ENCODE results near the gene APOL1. TPM values are rescaled to one million over a fixed set of nuclear protein-coding genes. Genes with fewer than 3 reads are reported as not detected.
"Not testable (repeated sequence)": the region's sequence is repeated elsewhere in the genome, so short reads cannot be mapped to it uniquely, and the experiment has no call there.

The APOL1 gene, protein sequence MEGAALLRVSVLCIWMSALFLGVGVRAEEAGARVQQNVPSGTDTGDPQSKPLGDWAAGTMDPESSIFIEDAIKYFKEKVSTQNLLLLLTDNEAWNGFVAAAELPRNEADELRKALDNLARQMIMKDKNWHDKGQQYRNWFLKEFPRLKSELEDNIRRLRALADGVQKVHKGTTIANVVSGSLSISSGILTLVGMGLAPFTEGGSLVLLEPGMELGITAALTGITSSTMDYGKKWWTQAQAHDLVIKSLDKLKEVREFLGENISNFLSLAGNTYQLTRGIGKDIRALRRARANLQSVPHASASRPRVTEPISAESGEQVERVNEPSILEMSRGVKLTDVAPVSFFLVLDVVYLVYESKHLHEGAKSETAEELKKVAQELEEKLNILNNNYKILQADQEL
- not detected for polyA plus RNA-seq (2013, experiment 1 of 2)
- not detected for polyA plus RNA-seq (2013, experiment 2 of 2)

DNA sequence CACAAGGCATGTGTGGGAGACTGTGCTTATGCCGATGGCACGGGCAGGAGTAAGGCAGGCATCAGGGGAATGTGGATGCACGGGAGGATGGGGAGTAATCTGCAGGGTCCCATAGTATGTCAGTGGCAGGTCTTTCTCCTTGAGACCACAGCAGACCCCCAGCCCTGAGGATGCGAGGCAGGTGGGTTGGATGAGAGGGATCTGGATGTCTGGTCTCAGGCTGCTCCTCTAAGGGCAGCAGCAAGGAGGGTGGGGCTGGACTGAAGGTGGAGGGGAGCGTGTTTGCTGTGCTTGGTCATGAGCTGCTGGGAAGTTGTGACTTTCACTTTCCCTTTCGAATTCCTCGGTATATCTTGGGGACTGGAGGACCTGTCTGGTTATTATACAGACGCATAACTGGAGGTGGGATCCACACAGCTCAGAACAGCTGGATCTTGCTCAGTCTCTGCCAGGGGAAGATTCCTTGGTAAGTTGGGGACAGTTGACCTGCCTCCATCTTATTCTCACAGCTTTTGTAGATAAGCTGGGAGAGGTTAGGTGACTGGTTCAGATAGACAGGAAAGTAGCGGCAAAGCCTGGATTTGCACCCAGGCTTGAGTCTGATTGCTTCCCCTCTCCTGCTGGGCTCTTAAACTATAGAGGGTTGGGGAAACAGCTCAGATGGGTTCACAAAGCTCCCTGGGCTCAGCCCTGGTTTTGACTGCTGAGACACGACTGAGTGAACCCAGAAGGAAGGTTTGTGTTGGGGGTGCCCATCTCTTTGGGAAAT is at the start of gene APOL1:
APOL1 (plus strand) TSS at position 380 of the 769 bp plus-strand sequence. CDS start 1,823 bp downstream, outside the sequence.
- Histone ChIP-seq H3K27ac (ENCODE audit: low read depth, low read length, severe bottlenecking) (no peak within 1 kb of the TSS), H3K4me3 (ENCODE audit: extremely low read depth, insufficient read depth, low read length, poor library complexity, severe bottlenecking) (no peak within 1 kb of the TSS), H3K4me1 (ENCODE audit: control insufficient read depth, insufficient read depth, low read length, poor library complexity, severe bottlenecking) (no peaks in the 10 kb centered on the region), H3K36me3 (ENCODE audit: control insufficient read depth, insufficient read depth, low read length) (no peaks in the 10 kb centered on the region), H3K9me3 (ENCODE audit: control insufficient read depth, low read length) (no peaks in the 10 kb centered on the region)
- WGBS, 2 experiments (ENCODE audit: insufficient coverage in 2 of 2): 88 to 95% methylated on average over 9 to 10 of the region's 10 CpGs

- not testable (repeated sequence) for H3K9me3 ChIP-seq (ENCODE audit: control insufficient read depth, low read length); H3K36me3 ChIP-seq (ENCODE audit: control insufficient read depth, insufficient read depth, low read length); H3K4me3 ChIP-seq (ENCODE audit: extremely low read depth, insufficient read depth, low read length, poor library complexity, severe bottlenecking); H3K27ac ChIP-seq (ENCODE audit: low read depth, low read length, severe bottlenecking); H3K4me1 ChIP-seq (ENCODE audit: control insufficient read depth, insufficient read depth, low read length, poor library complexity, severe bottlenecking)
- 81 to 88% methylated on average over 6 of the region's 7 CpGs for WGBS, 2 experiments (ENCODE audit: insufficient coverage in 2 of 2)
Observed at GRCh38 chr22:36203441-36203840, 49.5 kb upstream of the APOL1 start.

DNA sequence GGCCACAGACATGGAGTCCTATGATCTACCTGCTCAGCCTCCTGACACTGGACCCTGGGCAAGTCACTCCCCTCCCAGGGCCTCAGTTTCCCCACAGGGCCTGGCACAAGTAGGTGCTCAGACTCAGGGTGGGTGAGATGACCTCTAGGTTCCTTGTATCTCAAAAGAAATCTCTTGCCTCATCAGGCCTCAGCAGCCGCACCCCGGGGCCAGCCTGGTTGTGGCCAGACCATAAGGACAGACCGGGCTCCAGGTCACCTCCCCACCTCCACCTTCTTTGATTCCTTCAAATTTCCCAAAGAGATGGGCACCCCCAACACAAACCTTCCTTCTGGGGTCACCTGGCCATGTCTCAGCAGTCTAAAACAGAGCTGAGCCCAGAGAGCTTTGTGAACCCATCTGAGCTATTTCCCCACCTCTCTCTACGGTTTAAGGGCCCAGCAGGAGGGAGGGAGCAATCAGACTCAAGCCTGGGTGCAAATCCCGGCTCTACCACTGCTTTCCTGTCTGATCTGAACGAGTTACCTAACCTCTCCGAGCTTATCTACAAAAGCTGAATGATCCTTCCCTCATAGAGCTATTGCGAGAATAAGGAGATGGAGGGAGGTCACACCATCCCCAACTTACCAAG is 48.8 kb upstream of the APOL1 start:
- Histone ChIP-seq H3K27ac (ENCODE audit: low read depth, low read length, severe bottlenecking) (no peak overlapping the region), H3K36me3 (ENCODE audit: control insufficient read depth, insufficient read depth, low read length) (no peaks in the 10 kb centered on the region), H3K4me3 (ENCODE audit: extremely low read depth, insufficient read depth, low read length, poor library complexity, severe bottlenecking) (no peak overlapping the region), H3K9me3 (ENCODE audit: control insufficient read depth, low read length) (peaks cover 5% of the 10 kb centered on the region), H3K4me1 (ENCODE audit: control insufficient read depth, insufficient read depth, low read length, poor library complexity, severe bottlenecking) (no peaks in the 10 kb centered on the region)
- WGBS, 2 experiments (ENCODE audit: insufficient coverage in 2 of 2): 84 to 93% methylated on average over 3 to 4 of the region's 8 CpGs

DNA sequence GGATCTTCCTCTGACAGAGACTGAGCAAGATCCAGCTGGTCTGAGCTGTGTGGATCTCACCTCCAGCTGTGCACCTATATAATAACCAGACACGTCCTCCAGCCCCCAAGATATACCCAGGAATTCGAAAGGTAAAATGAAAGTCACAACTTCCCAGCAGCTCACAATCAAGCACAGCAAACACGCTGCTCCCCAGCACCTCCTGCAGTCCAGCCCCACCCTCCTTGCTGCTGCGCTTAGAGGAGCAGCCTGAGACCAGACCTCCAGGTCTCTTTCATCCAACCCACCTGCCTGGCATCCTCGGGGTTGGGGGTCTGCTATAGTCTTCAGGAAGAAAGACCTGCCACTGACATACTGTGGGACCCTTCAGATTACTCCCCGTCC is 48.3 kb upstream of the APOL1 start:
- Histone ChIP-seq H3K4me3 (ENCODE audit: extremely low read depth, insufficient read depth, low read length, poor library complexity, severe bottlenecking) (no peak overlapping the region), H3K27ac (ENCODE audit: low read depth, low read length, severe bottlenecking) (no peak overlapping the region), H3K36me3 (ENCODE audit: control insufficient read depth, insufficient read depth, low read length) (no peaks in the 10 kb centered on the region), H3K9me3 (ENCODE audit: control insufficient read depth, low read length) (peaks cover 7% of the 10 kb centered on the region), H3K4me1 (ENCODE audit: control insufficient read depth, insufficient read depth, low read length, poor library complexity, severe bottlenecking) (no peaks in the 10 kb centered on the region)
- 58 to 76% methylated on average over 5 of the region's 6 CpGs for WGBS, 2 experiments (ENCODE audit: insufficient coverage in 2 of 2)

- H3K27ac ChIP-seq (ENCODE audit: low read depth, low read length, severe bottlenecking); H3K36me3 ChIP-seq (ENCODE audit: control insufficient read depth, insufficient read depth, low read length); H3K4me1 ChIP-seq (ENCODE audit: control insufficient read depth, insufficient read depth, low read length, poor library complexity, severe bottlenecking); H3K4me3 ChIP-seq (ENCODE audit: extremely low read depth, insufficient read depth, low read length, poor library complexity, severe bottlenecking); H3K9me3 ChIP-seq (ENCODE audit: control insufficient read depth, low read length): not testable (repeated sequence)
- WGBS, 2 experiments (ENCODE audit: insufficient coverage in 2 of 2): 65 to 83% methylated on average over 2 to 3 of the region's 5 CpGs
Observed at GRCh38 chr22:36205573-36205972, 47.4 kb upstream of the APOL1 start.

DNA sequence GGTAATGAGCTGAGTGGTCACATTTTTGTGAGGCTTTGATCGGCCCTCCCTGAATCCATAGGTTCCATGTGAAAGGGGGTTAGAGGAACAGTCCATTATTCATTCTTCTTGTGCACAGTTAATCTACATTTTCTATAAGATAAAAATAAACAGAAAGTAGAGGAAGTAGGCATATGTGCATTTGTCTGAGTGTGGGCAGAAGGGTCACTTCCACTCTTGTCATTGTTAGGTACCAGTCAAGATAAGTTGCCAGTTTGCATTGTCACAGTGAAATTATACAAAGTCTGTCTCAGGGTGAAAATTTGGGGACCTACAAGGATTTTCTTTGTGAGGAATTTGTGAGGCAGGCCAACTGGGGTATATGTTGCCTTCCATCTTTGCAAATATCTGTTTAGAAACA is 46.7 kb upstream of the APOL1 start:
- no peak overlapping the region for H3K27ac ChIP-seq (ENCODE audit: low read depth, low read length, severe bottlenecking)
- H3K4me3 ChIP-seq (ENCODE audit: extremely low read depth, insufficient read depth, low read length, poor library complexity, severe bottlenecking): no peak overlapping the region
- WGBS, 2 experiments (ENCODE audit: insufficient coverage in 2 of 2): no CpG with 5 or more reads among the region's 1 CpG
- H3K4me1 ChIP-seq (ENCODE audit: control insufficient read depth, insufficient read depth, low read length, poor library complexity, severe bottlenecking): no peaks in the 10 kb centered on the region
- peaks cover 7% of the 10 kb centered on the region for H3K9me3 ChIP-seq (ENCODE audit: control insufficient read depth, low read length)
- no peaks in the 10 kb centered on the region for H3K36me3 ChIP-seq (ENCODE audit: control insufficient read depth, insufficient read depth, low read length)

GRCh38 chr22:36208162-36208765 is 44.7 kb upstream of the APOL1 start:
- WGBS, 2 experiments (ENCODE audit: insufficient coverage in 2 of 2): 60% methylated on average over 1 of the region's 1 CpG; no CpG with 5 or more reads in 1 of the 2 experiments
- peaks cover 7% of the 10 kb centered on the region for H3K9me3 ChIP-seq (ENCODE audit: control insufficient read depth, low read length)
- no peaks in the 10 kb centered on the region for H3K4me1 ChIP-seq (ENCODE audit: control insufficient read depth, insufficient read depth, low read length, poor library complexity, severe bottlenecking)
- H3K36me3 ChIP-seq (ENCODE audit: control insufficient read depth, insufficient read depth, low read length): no peaks in the 10 kb centered on the region
- no peak overlapping the region for H3K27ac ChIP-seq (ENCODE audit: low read depth, low read length, severe bottlenecking)
- no peak overlapping the region for H3K4me3 ChIP-seq (ENCODE audit: extremely low read depth, insufficient read depth, low read length, poor library complexity, severe bottlenecking)

GRCh38 chr22:36208914-36209313 is 44.0 kb upstream of the APOL1 start:
- Histone ChIP-seq H3K36me3 (ENCODE audit: control insufficient read depth, insufficient read depth, low read length) (no peaks in the 10 kb centered on the region), H3K9me3 (ENCODE audit: control insufficient read depth, low read length) (peaks cover 7% of the 10 kb centered on the region), H3K4me1 (ENCODE audit: control insufficient read depth, insufficient read depth, low read length, poor library complexity, severe bottlenecking) (no peaks in the 10 kb centered on the region), H3K4me3 (ENCODE audit: extremely low read depth, insufficient read depth, low read length, poor library complexity, severe bottlenecking) (no peak overlapping the region), H3K27ac (ENCODE audit: low read depth, low read length, severe bottlenecking) (no peak overlapping the region)
- WGBS, 2 experiments (ENCODE audit: insufficient coverage in 2 of 2): 86 to 100% methylated on average over 1 of the region's 1 CpG

DNA sequence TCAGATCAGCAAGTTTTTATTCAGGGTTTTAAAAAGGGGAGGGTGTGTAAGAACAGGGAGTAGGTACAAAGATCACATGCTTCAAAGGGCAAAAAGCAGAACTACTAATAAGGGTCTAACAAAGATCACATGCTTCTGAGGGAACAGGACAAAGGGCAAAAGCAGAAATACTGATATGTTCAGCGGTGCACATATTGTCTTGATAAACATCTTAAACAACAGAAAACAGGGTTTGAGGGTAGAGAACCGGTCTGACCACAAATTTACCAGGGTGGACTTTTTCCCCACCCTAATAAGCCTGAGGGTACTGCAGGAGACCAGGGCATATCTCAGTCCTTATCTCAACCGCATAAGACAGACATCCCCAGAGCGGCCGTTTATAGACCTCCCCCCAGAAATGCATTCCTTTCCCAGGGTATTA is 43.4 kb upstream of the APOL1 start:
- 80 to 100% methylated on average over 1 to 2 of the region's 5 CpGs for WGBS, 2 experiments (ENCODE audit: insufficient coverage in 2 of 2)

DNA sequence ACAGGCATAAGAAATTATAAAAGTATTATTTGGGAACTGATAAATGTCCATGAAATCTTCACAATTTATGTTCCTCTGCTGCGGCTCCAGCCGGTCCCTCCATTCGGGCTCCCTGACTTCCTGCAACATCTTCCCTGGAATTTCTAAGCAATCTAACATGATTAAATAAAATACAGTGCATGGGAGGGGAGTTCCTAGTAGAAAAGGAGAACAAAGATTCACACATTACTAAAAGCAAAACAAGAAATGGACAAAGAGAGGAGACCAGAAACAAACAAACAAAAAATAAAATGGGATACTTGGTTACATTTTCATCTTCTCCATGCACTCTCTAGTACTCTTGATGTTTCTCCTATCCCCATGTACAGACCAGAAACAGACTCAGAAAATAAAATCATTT is 42.7 kb upstream of the APOL1 start:
- no peak overlapping the region for H3K27ac ChIP-seq (ENCODE audit: low read depth, low read length, severe bottlenecking)
- WGBS, 2 experiments (ENCODE audit: insufficient coverage in 2 of 2): no CpG with 5 or more reads among the region's 3 CpGs
- H3K9me3 ChIP-seq (ENCODE audit: control insufficient read depth, low read length): peaks cover 7% of the 10 kb centered on the region
- H3K4me1 ChIP-seq (ENCODE audit: control insufficient read depth, insufficient read depth, low read length, poor library complexity, severe bottlenecking): no peaks in the 10 kb centered on the region
- H3K4me3 ChIP-seq (ENCODE audit: extremely low read depth, insufficient read depth, low read length, poor library complexity, severe bottlenecking): no peak overlapping the region
- no peaks in the 10 kb centered on the region for H3K36me3 ChIP-seq (ENCODE audit: control insufficient read depth, insufficient read depth, low read length)

More for the DNA sequence above, 43.4 kb upstream of the APOL1 start:
- not testable (repeated sequence) for H3K36me3 ChIP-seq (ENCODE audit: control insufficient read depth, insufficient read depth, low read length); H3K4me1 ChIP-seq (ENCODE audit: control insufficient read depth, insufficient read depth, low read length, poor library complexity, severe bottlenecking); H3K4me3 ChIP-seq (ENCODE audit: extremely low read depth, insufficient read depth, low read length, poor library complexity, severe bottlenecking); H3K9me3 ChIP-seq (ENCODE audit: control insufficient read depth, low read length); H3K27ac ChIP-seq (ENCODE audit: low read depth, low read length, severe bottlenecking)

Data from mesodermal cell (in vitro differentiated cells).